Activated CD8-positive, alpha-beta T cell treated with anti-CD3 and anti-CD28 coated beads for 36 hours (primary cell): ENCODE results near the gene GZF1. TPM values are rescaled to one million over a fixed set of nuclear protein-coding genes. Genes with fewer than 3 reads are reported as not detected.

ENCODE experiments used
- ATAC-seq: fragments of 200-7000 bp; cut with Tn5 transposase; one replicate; pipeline ENCODE4 v1.10.0; 2021; ENCODE audit warnings: mild to moderate bottlenecking, moderate library complexity
- CTCF ChIA-PET: fragments of 350-600 bp; sonication (Branson Sonifier 250); formaldehyde crosslinking; loops from one replicate; lab custom pipeline; 2021; ENCODE audit warnings: antibody characterized with exemption; lab: Charles Lee
- POLR2A ChIA-PET: fragments of 350-600 bp; sonication (Branson Sonifier 250); formaldehyde crosslinking; loops from one replicate; lab custom pipeline; 2021; ENCODE audit warnings: antibody characterized with exemption; lab: Charles Lee
- DNase-seq: peaks from one replicate; pipeline ENCODE4 v3.0.0-alpha.2; 2020
- H3K27ac Mint-ChIP-seq: one replicate; pipeline ENCODE4 v1.8.0; 2021; ENCODE audit warnings: mild to moderate bottlenecking, mixed read lengths
- H3K27me3 Mint-ChIP-seq: one replicate; pipeline ENCODE4 v1.8.0; 2021; ENCODE audit warnings: mixed read lengths
- H3K36me3 Mint-ChIP-seq: one replicate; pipeline ENCODE4 v1.8.0; 2021; ENCODE audit warnings: low read depth, mixed read lengths
- H3K4me1 Mint-ChIP-seq: one replicate; pipeline ENCODE4 v1.8.0; 2021; ENCODE audit warnings: low read depth, mixed read lengths
- H3K4me3 Mint-ChIP-seq: one replicate; pipeline ENCODE4 v1.8.0; 2021; ENCODE audit warnings: mild to moderate bottlenecking, moderate library complexity, mixed read lengths
- H3K9me3 Mint-ChIP-seq: one replicate; pipeline ENCODE4 v1.8.0; 2021; ENCODE audit warnings: mixed read lengths
- CTCF ChIP-seq: fragments of 200-600 bp; IDR thresholded peaks from one replicate; pipeline ENCODE4 v1.8.0; 2022; ENCODE audit warnings: antibody characterized with exemption, mild to moderate bottlenecking
- intact Hi-C: fragments of 100-400 bp; cut with micrococcal nuclease; formaldehyde crosslinking; loops from one replicate; pipeline ENCODE4 v1.10.0; 2022
- total RNA-seq, 2 experiments: library from RNA; stranded (reverse); gene quantifications; one replicate each; pipeline ENCODE4 v1.2.3, GENCODE V29; 2021

Gene GZF1
- total RNA-seq, 2 experiments from 2014 or later: 11.8 to 13.7 TPM

- Mint-ChIP-seq H3K36me3 (peaks cover 55% of the 10 kb centered on the region), H3K9me3 (no peaks in the 10 kb centered on the region)
- CTCF ChIA-PET: interaction anchor here (1.0 kb wide), 1 partner anchor 29 kb away, joined by 3 read pairs; no protein-coding TSS in a partner anchor
Measured at GRCh38 chr20:23370274-23370673, 8.3 kb downstream of the GZF1 start.

GRCh38 chr20:23370873-23371272 is 8.9 kb downstream of the GZF1 start:
- H3K4me3 Mint-ChIP-seq: no peak overlapping the region
- POLR2A ChIA-PET: no interaction called here
- ATAC-seq: no peak

More at GRCh38 chr20:23370274-23370673, 8.3 kb downstream of the GZF1 start:
- ATAC-seq (no peak), DNase-seq (no peak)
- POLR2A ChIA-PET: no interaction called here
- Mint-ChIP-seq H3K4me1 (peaks cover 26% of the 10 kb centered on the region), H3K27me3 (no peaks in the 10 kb centered on the region), H3K4me3 (no peak overlapping the region), H3K27ac (no peak overlapping the region)
- TF ChIP-seq CTCF: no peak
- intact Hi-C loops: no loop called here

GRCh38 chr20:23371496-23371895 is 9.5 kb downstream of the GZF1 start:
- intact Hi-C loops: no loop called here
- ATAC-seq (no peak), DNase-seq (no peak)
- peak overlapping the region; percentile 52 for H3K27ac Mint-ChIP-seq
- H3K9me3 Mint-ChIP-seq: no peaks in the 10 kb centered on the region
- POLR2A ChIA-PET: no interaction called here
- no peak for TF ChIP-seq CTCF
- CTCF ChIA-PET: no interaction called here
- H3K4me1 Mint-ChIP-seq: peaks cover 21% of the 10 kb centered on the region
- H3K27me3 Mint-ChIP-seq: no peaks in the 10 kb centered on the region
- no peak overlapping the region for H3K4me3 Mint-ChIP-seq
- peaks cover 60% of the 10 kb centered on the region for H3K36me3 Mint-ChIP-seq

More at GRCh38 chr20:23370873-23371272, 8.9 kb downstream of the GZF1 start:
- H3K9me3 Mint-ChIP-seq: no peaks in the 10 kb centered on the region
- no peaks in the 10 kb centered on the region for H3K27me3 Mint-ChIP-seq
- peak overlapping the region; percentile 52 for H3K27ac Mint-ChIP-seq
- no peak for TF ChIP-seq CTCF
- H3K36me3 Mint-ChIP-seq: peaks cover 60% of the 10 kb centered on the region
- CTCF ChIA-PET: no interaction called here
- no peak for DNase-seq
- peaks cover 27% of the 10 kb centered on the region for H3K4me1 Mint-ChIP-seq
- intact Hi-C loops: no loop called here

- intact Hi-C loops: no loop called here
- TF ChIP-seq CTCF: no peak
- H3K9me3 Mint-ChIP-seq: no peaks in the 10 kb centered on the region
- H3K4me3 Mint-ChIP-seq: no peak overlapping the region
- H3K36me3 Mint-ChIP-seq: peaks cover 53% of the 10 kb centered on the region
- no peak overlapping the region for H3K27ac Mint-ChIP-seq
- ChIA-PET POLR2A (interaction anchor here (1.0 to 2.0 kb wide), 2 partner anchors 24 to 46 kb away, joined by 3 to 6 read pairs; partner anchors contain the start of gene NXT1), CTCF (interaction anchor here (0.9 kb wide), 1 partner anchor 31 kb away, joined by 3 read pairs; no protein-coding TSS in a partner anchor)
- H3K4me1 Mint-ChIP-seq: peaks cover 3% of the 10 kb centered on the region
- ATAC-seq: no peak
- no peaks in the 10 kb centered on the region for H3K27me3 Mint-ChIP-seq
- DNase-seq: no peak
Measured at GRCh38 chr20:23374441-23374840, 12.5 kb downstream of the GZF1 start.

- POLR2A ChIA-PET: no interaction called here
- Mint-ChIP-seq H3K9me3 (no peaks in the 10 kb centered on the region), H3K36me3 (peaks cover 47% of the 10 kb centered on the region), H3K27me3 (no peaks in the 10 kb centered on the region), H3K4me3 (no peak overlapping the region), H3K4me1 (peaks cover 3% of the 10 kb centered on the region), H3K27ac (peak overlapping the region; percentile 40)
- DNase-seq (no peak), ATAC-seq (no peak)
- no peak for TF ChIP-seq CTCF
- CTCF ChIA-PET: no interaction called here
- intact Hi-C loops: no loop called here
Measured at GRCh38 chr20:23375827-23376226, 13.8 kb downstream of the GZF1 start.
